SHP77 treated with DMSO at 0.1 percent for 48 hours (cell line): ENCODE measurements around the gene ZCCHC2.

Experiments used
- DNase-seq: peaks from one replicate; lab custom pipeline; 2025; lab: John Stamatoyannopoulos, UW

The ZCCHC2 gene

GRCh38 chr18:62522504-62523254 is at the start of gene ZCCHC2:
TSS of gene ZCCHC2 (plus strand) at chr18:62523025. CDS start at chr18:62523425, 400 bp downstream.
- peak; percentile 91 for DNase-seq

GRCh38 chr18:62479574-62479973 is 43.3 kb upstream of the ZCCHC2 start:
- DNase-seq = no peak

- DNase-seq = no peak
Observed at GRCh38 chr18:62480927-62481326, 41.9 kb upstream of the ZCCHC2 start.

- DNase-seq = no peak
Observed at GRCh38 chr18:62484941-62485340, 37.9 kb upstream of the ZCCHC2 start.

- DNase-seq = peak; percentile 29
Observed at GRCh38 chr18:62485684-62486083, 37.1 kb upstream of the ZCCHC2 start.

GRCh38 chr18:62486290-62486964 is 36.4 kb upstream of the ZCCHC2 start:
- DNase-seq = peak; percentile 11

GRCh38 chr18:62487161-62487560 is 35.7 kb upstream of the ZCCHC2 start:
- no peak for DNase-seq

GRCh38 chr18:62490967-62491695 is 31.7 kb upstream of the ZCCHC2 start:
- DNase-seq = no peak

GRCh38 chr18:62493033-62493862 is 29.6 kb upstream of the ZCCHC2 start:
- no peak for DNase-seq

- DNase-seq = no peak
Observed at GRCh38 chr18:62494764-62495163, 28.1 kb upstream of the ZCCHC2 start.

GRCh38 chr18:62496262-62496661 is 26.6 kb upstream of the ZCCHC2 start:
- DNase-seq = no peak

GRCh38 chr18:62497190-62497772 is 25.5 kb upstream of the ZCCHC2 start:
- no peak for DNase-seq

- DNase-seq = no peak
Observed at GRCh38 chr18:62498616-62499262, 24.1 kb upstream of the ZCCHC2 start.

GRCh38 chr18:62499263-62499650 is 23.6 kb upstream of the ZCCHC2 start:
- no peak for DNase-seq

- DNase-seq = no peak
Observed at GRCh38 chr18:62500174-62500573, 22.7 kb upstream of the ZCCHC2 start.

- DNase-seq = no peak
Observed at GRCh38 chr18:62500966-62501591, 21.7 kb upstream of the ZCCHC2 start.

GRCh38 chr18:62505669-62506494 is 16.9 kb upstream of the ZCCHC2 start:
- DNase-seq = no peak

- no peak for DNase-seq
Observed at GRCh38 chr18:62506495-62507143, 16.2 kb upstream of the ZCCHC2 start.

GRCh38 chr18:62509779-62510178 is 13.0 kb upstream of the ZCCHC2 start:
- DNase-seq = no peak
